Large intestine (tissue), 12 donors: ENCODE data around the gene HMOX1. TPM values are rescaled to one million over a fixed set of nuclear protein-coding genes. Genes with fewer than 3 reads are reported as not detected.
A peak's percentile ranks its signal among the peaks of the same experiment; 100 is the strongest.

Source experiments
- DNase-seq, 2 donors: peaks; one replicate each; pipeline versions ENCODE4 v3.0.0 to v3.0.0-alpha.2; 2013
- H3K27ac ChIP-seq: one replicate; pipeline ENCODE4 v1.5.1; 2013; ENCODE audit warnings: low read length
- H3K27me3 ChIP-seq: 2 replicates; pipeline ENCODE4 v1.6.1; 2013; ENCODE audit warnings: low read length; ENCODE audit not compliant: control insufficient read depth, insufficient read depth
- H3K36me3 ChIP-seq: 2 replicates; pipeline ENCODE4 v1.6.1; 2013; ENCODE audit warnings: low read length; ENCODE audit not compliant: control insufficient read depth, insufficient read depth
- H3K4me1 ChIP-seq: one replicate; pipeline ENCODE4 v1.6.1; 2013; ENCODE audit warnings: low read length; ENCODE audit not compliant: control insufficient read depth, insufficient read depth
- H3K4me3 ChIP-seq: one replicate; pipeline ENCODE4 v1.5.1; 2013; ENCODE audit warnings: low read length
- H3K9me3 ChIP-seq: one replicate; pipeline ENCODE4 v1.6.1; 2013; ENCODE audit warnings: mild to moderate bottlenecking, low read depth, low read length, moderate library complexity; ENCODE audit not compliant: control insufficient read depth
- WGBS: methylation state at CpG from one replicate; pipeline ENCODE4 v1.1.5; 2013; ENCODE audit warnings: low lambda C conversion rate; ENCODE audit not compliant: insufficient coverage; 5-methylcytosine and 5-hydroxymethylcytosine counted together
- long read RNA-seq, 11 donors: transcript quantifications; one replicate each; lab custom pipeline, GENCODE V29; 2026
- polyA plus RNA-seq: library from polyadenylated mRNA; unstranded; fragments of 120-200 nt; gene quantifications from one replicate; pipeline ENCODE4 v1.2.1, GENCODE V29; 2013

The HMOX1 gene
- 81.5 TPM for polyA plus RNA-seq
- long read RNA-seq, donor 1, transcript HMOX1-201 (5 exons, 1,822 nt), result major isoform, 9 of 17 reads
- long read RNA-seq, donor 1, partial matches to known transcripts, result 8 of 17 reads
- long read RNA-seq, donor 1, other reads (novel, unspliced or antisense), result 0 of 17 reads
- long read RNA-seq, donor 2, transcript HMOX1-201 (5 exons, 1,822 nt), result major isoform, 36 of 53 reads
- long read RNA-seq, donor 2, partial matches to known transcripts, result 17 of 53 reads
- long read RNA-seq, donor 2, other reads (novel, unspliced or antisense), result 0 of 53 reads
- long read RNA-seq, donor 3, transcript HMOX1-201 (5 exons, 1,822 nt), result major isoform, 39 of 88 reads
- long read RNA-seq, donor 3, partial matches to known transcripts, result 47 of 88 reads
- long read RNA-seq, donor 3, other reads (novel, unspliced or antisense), result 0 of 88 reads
- long read RNA-seq, donor 4, partial matches to known transcripts, result 0 of 1 reads
- long read RNA-seq, donor 4, other reads (novel, unspliced or antisense), result 0 of 1 reads
- long read RNA-seq, donor 5, transcript HMOX1-201 (5 exons, 1,822 nt), result major isoform, 5 of 11 reads
- long read RNA-seq, donor 5, partial matches to known transcripts, result 6 of 11 reads
- long read RNA-seq, donor 5, other reads (novel, unspliced or antisense), result 0 of 11 reads
- long read RNA-seq, donor 6, transcript HMOX1-201 (5 exons, 1,822 nt), result major isoform, 28 of 70 reads
- long read RNA-seq, donor 6, partial matches to known transcripts, result 42 of 70 reads
- long read RNA-seq, donor 6, other reads (novel, unspliced or antisense), result 0 of 70 reads
- long read RNA-seq, donor 7, transcript HMOX1-201 (5 exons, 1,822 nt), result major isoform, 6 of 16 reads
- long read RNA-seq, donor 7, partial matches to known transcripts, result 10 of 16 reads
- long read RNA-seq, donor 7, other reads (novel, unspliced or antisense), result 0 of 16 reads
- long read RNA-seq, donor 8, transcript HMOX1-201 (5 exons, 1,822 nt), result major isoform, 23 of 45 reads
- long read RNA-seq, donor 8, partial matches to known transcripts, result 22 of 45 reads
- long read RNA-seq, donor 8, other reads (novel, unspliced or antisense), result 0 of 45 reads
- long read RNA-seq, donor 9, transcript HMOX1-201 (5 exons, 1,822 nt), result major isoform, 18 of 42 reads
- long read RNA-seq, donor 9, partial matches to known transcripts, result 24 of 42 reads
- long read RNA-seq, donor 9, other reads (novel, unspliced or antisense), result 0 of 42 reads
- long read RNA-seq, donor 10, transcript HMOX1-201 (5 exons, 1,822 nt), result major isoform, 32 of 61 reads
- long read RNA-seq, donor 10, partial matches to known transcripts, result 27 of 61 reads
- long read RNA-seq, donor 10, other reads (novel, unspliced or antisense), result 0 of 61 reads
- long read RNA-seq, donor 11, transcript HMOX1-201 (5 exons, 1,822 nt), result major isoform, 14 of 31 reads
- long read RNA-seq, donor 11, partial matches to known transcripts, result 17 of 31 reads
- long read RNA-seq, donor 11, other reads (novel, unspliced or antisense), result 0 of 31 reads

GRCh38 chr22:35380537-35381423 lies at the start of gene HMOX1:
Gene HMOX1 (plus strand): TSS chr22:35381096. CDS start chr22:35381174, 78 bp downstream.
- Histone ChIP-seq H3K4me1 (peaks cover 64% of the 10 kb centered on the region), H3K27me3 (no peaks in the 10 kb centered on the region), H3K9me3 (no peaks in the 10 kb centered on the region), H3K27ac (peak within 1 kb of the TSS; percentile 91), H3K36me3 (peaks cover 9% of the 10 kb centered on the region), H3K4me3 (peak within 1 kb of the TSS; percentile 69)
- 0% methylated on average over 1 of the region's 47 CpGs for WGBS
- peak; percentile 91 to 96 for DNase-seq

DNA sequence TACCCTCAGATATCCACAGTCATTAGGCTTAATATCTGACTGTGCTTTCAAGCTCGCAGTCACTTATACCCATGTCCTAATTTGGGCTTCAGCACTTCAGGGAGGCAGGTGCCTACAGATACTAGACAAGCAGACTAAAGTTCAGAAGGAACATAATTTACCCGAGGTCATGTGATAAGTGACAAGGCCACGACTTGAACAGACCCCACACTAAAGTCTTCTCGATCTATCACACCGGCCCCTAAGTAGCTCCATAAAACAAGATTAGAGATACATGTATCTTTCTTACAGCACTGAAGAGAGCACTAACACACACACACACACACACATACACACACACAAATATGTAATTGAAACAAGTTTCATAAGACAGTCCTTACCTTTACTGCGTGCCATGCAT lies 48.6 kb upstream of the HMOX1 start:
- peak overlapping the region; percentile 84 for H3K27ac ChIP-seq
- no peaks in the 10 kb centered on the region for H3K27me3 ChIP-seq
- DNase-seq, result peak; percentile 74 to 89
- H3K36me3 ChIP-seq, result peaks cover 74% of the 10 kb centered on the region
- peaks cover 45% of the 10 kb centered on the region for H3K4me1 ChIP-seq
- H3K4me3 ChIP-seq, result no peak overlapping the region
- no peaks in the 10 kb centered on the region for H3K9me3 ChIP-seq
- WGBS, result no CpG with 5 or more reads among the region's 6 CpGs

GRCh38 chr22:35333220-35333619 lies 47.7 kb upstream of the HMOX1 start:
- Histone ChIP-seq H3K27ac (peak overlapping the region; percentile 84), H3K36me3 (peaks cover 74% of the 10 kb centered on the region), H3K4me3 (no peak overlapping the region), H3K4me1 (peaks cover 39% of the 10 kb centered on the region), H3K9me3 (no peaks in the 10 kb centered on the region), H3K27me3 (no peaks in the 10 kb centered on the region)
- WGBS, result no CpG with 5 or more reads among the region's 7 CpGs
- DNase-seq, result no peak

DNA sequence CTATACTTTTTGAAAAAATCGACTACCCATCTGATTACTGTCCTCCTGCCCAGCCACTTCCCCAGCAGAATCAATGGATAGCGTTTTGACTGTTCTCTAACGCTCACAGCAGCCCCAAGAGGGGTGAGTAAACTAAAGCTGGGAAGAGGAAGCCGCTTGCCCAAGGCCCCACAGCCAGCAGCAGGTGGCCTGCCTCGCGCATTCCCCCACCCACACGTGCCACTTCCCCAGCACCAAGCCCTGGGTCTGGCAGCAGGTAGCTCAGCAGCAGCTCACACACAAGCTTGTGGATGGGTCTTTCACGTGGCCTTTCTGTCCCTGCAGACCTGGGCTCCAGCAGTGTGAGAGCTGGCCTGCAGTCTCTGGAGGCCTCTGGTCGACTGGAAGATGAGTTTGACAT lies 46.9 kb upstream of the HMOX1 start:
- peaks cover 33% of the 10 kb centered on the region for H3K4me1 ChIP-seq
- no peak for DNase-seq
- H3K9me3 ChIP-seq, result no peaks in the 10 kb centered on the region
- H3K36me3 ChIP-seq, result peaks cover 77% of the 10 kb centered on the region
- H3K27ac ChIP-seq, result no peak overlapping the region
- H3K27me3 ChIP-seq, result no peaks in the 10 kb centered on the region
- no peak overlapping the region for H3K4me3 ChIP-seq
- no CpG with 5 or more reads among the region's 9 CpGs for WGBS

- H3K4me1 ChIP-seq, result peaks cover 28% of the 10 kb centered on the region
- peaks cover 81% of the 10 kb centered on the region for H3K36me3 ChIP-seq
- DNase-seq, result no peak
- H3K4me3 ChIP-seq, result no peak overlapping the region
- no peaks in the 10 kb centered on the region for H3K27me3 ChIP-seq
- no peak overlapping the region for H3K27ac ChIP-seq
- WGBS, result no CpG with 5 or more reads among the region's 7 CpGs
- H3K9me3 ChIP-seq, result no peaks in the 10 kb centered on the region
Measured at GRCh38 chr22:35335468-35335867, 45.4 kb upstream of the HMOX1 start.

- Histone ChIP-seq H3K27ac (no peak overlapping the region), H3K27me3 (no peaks in the 10 kb centered on the region), H3K36me3 (peaks cover 83% of the 10 kb centered on the region), H3K4me1 (peaks cover 24% of the 10 kb centered on the region), H3K9me3 (no peaks in the 10 kb centered on the region), H3K4me3 (no peak overlapping the region)
- DNase-seq, result no peak
- no CpG with 5 or more reads among the region's 12 CpGs for WGBS
Measured at GRCh38 chr22:35335936-35336781, 44.7 kb upstream of the HMOX1 start.

DNA sequence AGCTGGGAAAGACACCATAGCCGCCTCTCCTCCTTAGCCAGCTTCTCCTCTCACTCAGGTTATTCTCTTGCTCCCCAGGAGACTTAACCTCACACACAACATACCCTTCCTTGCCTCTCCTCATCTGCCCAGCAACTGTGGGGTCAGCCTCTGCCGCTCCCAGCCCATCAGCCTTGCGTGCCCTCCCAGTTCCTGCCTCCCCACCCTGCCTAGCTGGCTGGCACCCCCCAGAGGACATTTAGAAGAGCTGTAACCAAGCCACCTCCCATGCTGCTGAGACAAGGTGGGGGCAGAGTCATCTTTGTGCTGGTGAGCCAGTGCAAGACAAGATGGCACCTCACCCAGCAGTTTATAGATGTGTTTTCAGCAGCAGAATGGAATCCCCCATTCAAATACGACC lies 43.0 kb upstream of the HMOX1 start:
- peaks cover 10% of the 10 kb centered on the region for H3K4me1 ChIP-seq
- peaks cover 92% of the 10 kb centered on the region for H3K36me3 ChIP-seq
- H3K27ac ChIP-seq, result no peak overlapping the region
- H3K4me3 ChIP-seq, result no peak overlapping the region
- no peak for DNase-seq
- no peaks in the 10 kb centered on the region for H3K27me3 ChIP-seq
- peaks cover 2% of the 10 kb centered on the region for H3K9me3 ChIP-seq
- WGBS, result no CpG with 5 or more reads among the region's 4 CpGs

- peaks cover 10% of the 10 kb centered on the region for H3K9me3 ChIP-seq
- no peak overlapping the region for H3K4me3 ChIP-seq
- no peak for DNase-seq
- WGBS, result no CpG with 5 or more reads among the region's 19 CpGs
- H3K27me3 ChIP-seq, result no peaks in the 10 kb centered on the region
- H3K36me3 ChIP-seq, result peaks cover 92% of the 10 kb centered on the region
- no peak overlapping the region for H3K27ac ChIP-seq
- no peaks in the 10 kb centered on the region for H3K4me1 ChIP-seq
Measured at GRCh38 chr22:35341090-35341874, 39.6 kb upstream of the HMOX1 start.
